ENCODE results near the gene ARL16. TPM values are rescaled to one million over a fixed set of nuclear protein-coding genes. Genes with fewer than 3 reads are reported as not detected.

The ARL16 gene
- total and polyA plus RNA-seq, 2 of the 4 experiments (the other 2 are of a cell fraction), result 51.1 to 77.9 TPM

- in situ Hi-C loops (cut with MboI; ENCODE audit: low sequenced_read_pairs), result no loop called here
- peaks cover 74% of the 10 kb centered on the region for H3K36me3 ChIP-seq (ENCODE audit: control insufficient read depth, insufficient read depth, low read length)
- no peak for ATAC-seq (ENCODE audit: low read depth)
These were observed 12.2 kb upstream of the ARL16 start for GRCh38 chr17:81695801-81696200.

More at GRCh38 chr17:81695801-81696200, 12.2 kb upstream of the ARL16 start:
- Histone ChIP-seq H4K8ac (ENCODE audit: low read depth in 2 of 2, low read length in 2 of 2) (no peak overlapping the region), H3K9me3 (ENCODE audit: control insufficient read depth, insufficient read depth, low read length) (no peaks in the 10 kb centered on the region), H3K27me3 (ENCODE audit: control insufficient read depth, insufficient read depth, low read length) (no peaks in the 10 kb centered on the region), H3K4ac (ENCODE audit: low read depth, low read length) (no peak overlapping the region), H2AK9ac (replicated peaks; ENCODE audit: low read depth, low read length, poor library complexity) (peak overlapping the region; percentile 60), H2AK5ac (ENCODE audit: low read depth, low read length) (no peak overlapping the region), H2BK5ac (ENCODE audit: low read depth, low read length, poor library complexity, severe bottlenecking) (no peak overlapping the region), H2BK15ac (ENCODE audit: low read depth, low read length) (no peak overlapping the region), H3K79me1 (ENCODE audit: low read depth in 1 of 2, low read length in 2 of 2) (peaks cover 10 to 46% of the 10 kb centered on the region in 2 experiments), H3K14ac (replicated peaks; ENCODE audit: low read depth, low read length) (no peak overlapping the region), H3K27ac (ENCODE audit: insufficient read depth, low read length) (no peak overlapping the region), H3K56ac (ENCODE audit: extremely low read depth, insufficient read depth, low read length) (no peak overlapping the region), H2BK120ac (ENCODE audit: low read depth, low read length) (no peak overlapping the region), H2AFZ (replicated peaks; ENCODE audit: low read length, poor library complexity) (no peak overlapping the region), H4K20me1 (ENCODE audit: insufficient read depth, low read length) (peaks cover 66% of the 10 kb centered on the region), H3K9ac (ENCODE audit: low read depth, low read length) (no peak overlapping the region), H3K18ac (ENCODE audit: low read depth, low read length) (no peak overlapping the region), H4K91ac (ENCODE audit: insufficient read depth, low read depth, low read length) (no peak overlapping the region), H3K4me2 (ENCODE audit: low read depth, low read length) (no peak overlapping the region), H3K4me1 (ENCODE audit: control insufficient read depth, insufficient read depth, low read length) (no peaks in the 10 kb centered on the region), H3K23ac (ENCODE audit: low read depth, low read length) (no peak overlapping the region), H2BK20ac (ENCODE audit: low read depth, low read length) (no peak overlapping the region), H3K4me3 (ENCODE audit: insufficient read depth, low read depth, low read length) (no peak overlapping the region), H4K5ac (ENCODE audit: low read depth, low read length) (no peak overlapping the region), H3K9me1 (ENCODE audit: insufficient read depth, low read length) (no peaks in the 10 kb centered on the region)
- dilution Hi-C loops (cut with HindIII; ENCODE audit: low sequenced_read_pairs, unreplicated experiment), result no loop called here
- no peak for TF ChIP-seq BHLHE40 (IDR thresholded peaks at IDR 0.05; ENCODE audit: low read depth, low read length)
- TF ChIP-seq NFE2L2 (IDR thresholded peaks at IDR 0.05; ENCODE audit: low read depth, low read length), result no peak
- TF ChIP-seq CHD1 (IDR thresholded peaks at IDR 0.05; ENCODE audit: low read depth, low read length), result no peak
- no peak for TF ChIP-seq SMC3 (IDR thresholded peaks at IDR 0.05; ENCODE audit: low read depth, low read length)
- TF ChIP-seq POLR2A (IDR thresholded peaks at IDR 0.05; ENCODE audit: low read depth, low read length), result no peak
- TF ChIP-seq USF2 (IDR thresholded peaks at IDR 0.05; ENCODE audit: low read depth, low read length), result no peak
- no peak for TF ChIP-seq MAZ (IDR thresholded peaks at IDR 0.05; ENCODE audit: borderline replicate concordance, low read depth, low read length)
- no peak for TF ChIP-seq RAD21 (IDR thresholded peaks at IDR 0.05; ENCODE audit: low read length)
- TF ChIP-seq CEBPB (IDR thresholded peaks at IDR 0.05; ENCODE audit: low read depth, low read length), result no peak
- no peak for TF ChIP-seq ELK1 (IDR thresholded peaks at IDR 0.05; ENCODE audit: borderline replicate concordance, low read depth, low read length)
- TF ChIP-seq RFX5 (IDR thresholded peaks at IDR 0.05; ENCODE audit: low read depth, low read length), result no peak
- TF ChIP-seq RCOR1 (IDR thresholded peaks at IDR 0.05; ENCODE audit: insufficient replicate concordance, low read length), result no peak
- TF ChIP-seq MAFK (IDR thresholded peaks at IDR 0.05; ENCODE audit: low read depth, low read length), result no peak
- ChIA-PET POLR2A (ENCODE audit: unreplicated experiment) (no interaction called here), CTCF (no interaction called here)
- 100% methylated on average over 2 of the region's 22 CpGs; no CpG with 5 or more reads in 1 of the 2 experiments for WGBS, 2 experiments (ENCODE audit: extremely low coverage in 2 of 2, insufficient read length in 1 of 2)
- intact Hi-C loops (cut with micrococcal nuclease), result no loop called here
- BruUV-seq (replicated peaks), result no TSS peak
- DNase-seq, result no peak

Data from IMR-90 (cell line).